Large intestine (tissue), 3 donors: ENCODE data around the gene C17orf114. TPM values are rescaled to one million over a fixed set of nuclear protein-coding genes. Genes with fewer than 3 reads are reported as not detected.

Experiments used
- DNase-seq, 2 donors: peaks; one replicate each; pipeline versions ENCODE4 v3.0.0 to v3.0.0-alpha.2; 2013
- H3K27ac ChIP-seq: one replicate; pipeline ENCODE4 v1.5.1; 2013; ENCODE audit warnings: low read length
- H3K27me3 ChIP-seq: 2 replicates; pipeline ENCODE4 v1.6.1; 2013; ENCODE audit warnings: low read length; ENCODE audit not compliant: control insufficient read depth, insufficient read depth
- H3K36me3 ChIP-seq: 2 replicates; pipeline ENCODE4 v1.6.1; 2013; ENCODE audit warnings: low read length; ENCODE audit not compliant: control insufficient read depth, insufficient read depth
- H3K4me1 ChIP-seq: one replicate; pipeline ENCODE4 v1.6.1; 2013; ENCODE audit warnings: low read length; ENCODE audit not compliant: control insufficient read depth, insufficient read depth
- H3K4me3 ChIP-seq: one replicate; pipeline ENCODE4 v1.5.1; 2013; ENCODE audit warnings: low read length
- H3K9me3 ChIP-seq: one replicate; pipeline ENCODE4 v1.6.1; 2013; ENCODE audit warnings: mild to moderate bottlenecking, low read depth, low read length, moderate library complexity; ENCODE audit not compliant: control insufficient read depth
- WGBS: methylation state at CpG from one replicate; pipeline ENCODE4 v1.1.5; 2013; ENCODE audit warnings: low lambda C conversion rate; ENCODE audit not compliant: insufficient coverage; 5-methylcytosine and 5-hydroxymethylcytosine counted together
- polyA plus RNA-seq: library from polyadenylated mRNA; unstranded; fragments of 120-200 nt; gene quantifications from one replicate; pipeline ENCODE4 v1.2.1, GENCODE V29; 2013

Gene C17orf114

GRCh38 chr17:4769628-4770027 is 32.5 kb downstream of the C17orf114 start:
- Histone ChIP-seq H3K27ac (no peak overlapping the region), H3K4me3 (no peak overlapping the region), H3K27me3 (no peaks in the 10 kb centered on the region), H3K9me3 (no peaks in the 10 kb centered on the region), H3K36me3 (no peaks in the 10 kb centered on the region), H3K4me1 (peaks cover 23% of the 10 kb centered on the region)
- DNase-seq, result peak in 1 of 2 donors; percentile 37
- WGBS, result no CpG with 5 or more reads among the region's 2 CpGs

GRCh38 chr17:4768298-4768697 is 33.8 kb downstream of the C17orf114 start:
- H3K4me1 ChIP-seq, result peaks cover 23% of the 10 kb centered on the region
- H3K9me3 ChIP-seq, result no peaks in the 10 kb centered on the region
- no peak for DNase-seq
- H3K27me3 ChIP-seq, result no peaks in the 10 kb centered on the region
- H3K4me3 ChIP-seq, result no peak overlapping the region
- no CpG with 5 or more reads among the region's 6 CpGs for WGBS
- H3K36me3 ChIP-seq, result no peaks in the 10 kb centered on the region
- no peak overlapping the region for H3K27ac ChIP-seq

- Histone ChIP-seq H3K9me3 (no peaks in the 10 kb centered on the region), H3K36me3 (no peaks in the 10 kb centered on the region), H3K27me3 (no peaks in the 10 kb centered on the region), H3K4me1 (peaks cover 14% of the 10 kb centered on the region), H3K4me3 (no peak overlapping the region), H3K27ac (no peak overlapping the region)
- DNase-seq, result no peak
- WGBS, result no CpG with 5 or more reads among the region's 9 CpGs
Observed at GRCh38 chr17:4766723-4767122, 35.4 kb downstream of the C17orf114 start.

- Histone ChIP-seq H3K27ac (no peak overlapping the region), H3K36me3 (no peaks in the 10 kb centered on the region), H3K4me1 (peaks cover 10% of the 10 kb centered on the region), H3K27me3 (no peaks in the 10 kb centered on the region), H3K9me3 (no peaks in the 10 kb centered on the region), H3K4me3 (no peak overlapping the region)
- no peak for DNase-seq
- no CpG with 5 or more reads among the region's 3 CpGs for WGBS
Observed at GRCh38 chr17:4766201-4766600, 35.9 kb downstream of the C17orf114 start.

- DNase-seq, result no peak
- H3K9me3 ChIP-seq, result no peaks in the 10 kb centered on the region
- WGBS, result no CpG with 5 or more reads among the region's 3 CpGs
- H3K27me3 ChIP-seq, result no peaks in the 10 kb centered on the region
- no peak overlapping the region for H3K27ac ChIP-seq
- no peak overlapping the region for H3K4me3 ChIP-seq
- no peaks in the 10 kb centered on the region for H3K36me3 ChIP-seq
- H3K4me1 ChIP-seq, result no peaks in the 10 kb centered on the region
Observed at GRCh38 chr17:4764595-4764994, 37.5 kb downstream of the C17orf114 start.

GRCh38 chr17:4759776-4760236 is 42.3 kb downstream of the C17orf114 start:
- no CpG with 5 or more reads among the region's 10 CpGs for WGBS
- Histone ChIP-seq H3K9me3 (no peaks in the 10 kb centered on the region), H3K27ac (peak overlapping the region; percentile 39), H3K36me3 (no peaks in the 10 kb centered on the region), H3K4me1 (no peaks in the 10 kb centered on the region), H3K4me3 (no peak overlapping the region), H3K27me3 (no peaks in the 10 kb centered on the region)
- peak; percentile 86 to 94 for DNase-seq

GRCh38 chr17:4753392-4753791 is 48.7 kb downstream of the C17orf114 start:
- no peaks in the 10 kb centered on the region for H3K36me3 ChIP-seq
- H3K4me3 ChIP-seq, result no peak overlapping the region
- no CpG with 5 or more reads among the region's 1 CpG for WGBS
- H3K9me3 ChIP-seq, result no peaks in the 10 kb centered on the region
- peaks cover 9% of the 10 kb centered on the region for H3K27me3 ChIP-seq
- H3K4me1 ChIP-seq, result no peaks in the 10 kb centered on the region
- no peak for DNase-seq
- H3K27ac ChIP-seq, result no peak overlapping the region

GRCh38 chr17:4751932-4752331 is 50.2 kb downstream of the C17orf114 start:
- no peak for DNase-seq
- no peak overlapping the region for H3K4me3 ChIP-seq
- WGBS, result 29% methylated on average over 1 of the region's 5 CpGs
- no peak overlapping the region for H3K27ac ChIP-seq
- H3K9me3 ChIP-seq, result no peaks in the 10 kb centered on the region
- H3K36me3 ChIP-seq, result no peaks in the 10 kb centered on the region
- H3K4me1 ChIP-seq, result no peaks in the 10 kb centered on the region
- H3K27me3 ChIP-seq, result peaks cover 9% of the 10 kb centered on the region

Other genes starting within 250 kb of the C17orf114 start
- 46.0 TPM for gene MYBBP1A, start 246.9 kb downstream of the C17orf114 start, polyA plus RNA-seq
- gene GGT6, start 241.8 kb downstream of the C17orf114 start, polyA plus RNA-seq, result 2.7 TPM
- 10.1 TPM for gene SMTNL2, start 217.8 kb downstream of the C17orf114 start, polyA plus RNA-seq
- gene ALOX15, start 160.7 kb downstream of the C17orf114 start, polyA plus RNA-seq, result 2.2 TPM
- 50.9 TPM for gene PELP1, start 98.2 kb downstream of the C17orf114 start, polyA plus RNA-seq
- 96.7 TPM for gene ARRB2, start 91.7 kb downstream of the C17orf114 start, polyA plus RNA-seq
- gene MED11, start 70.9 kb downstream of the C17orf114 start, polyA plus RNA-seq, result 33.0 TPM
- 5.1 TPM for gene ZMYND15, start 62.5 kb downstream of the C17orf114 start, polyA plus RNA-seq
- 62.1 TPM for gene CXCL16, start 62.4 kb downstream of the C17orf114 start, polyA plus RNA-seq
- gene TM4SF5, start 30.4 kb downstream of the C17orf114 start, polyA plus RNA-seq, result 44.0 TPM
- 2.1 TPM for gene VMO1, start 16.0 kb downstream of the C17orf114 start, polyA plus RNA-seq
- 34.4 TPM for gene GLTPD2, start 13.4 kb downstream of the C17orf114 start, polyA plus RNA-seq
- gene PSMB6, start 6.2 kb downstream of the C17orf114 start, polyA plus RNA-seq, result 97.1 TPM
- 21.8 TPM for gene PLD2, start 4.8 kb upstream of the C17orf114 start, polyA plus RNA-seq
- gene MINK1, start 31.0 kb upstream of the C17orf114 start, polyA plus RNA-seq, result 103 TPM
- 2.1 TPM for gene C17orf107, start 97.2 kb upstream of the C17orf114 start, polyA plus RNA-seq
- gene CHRNE, start 100.8 kb upstream of the C17orf114 start, polyA plus RNA-seq, result 0.37 TPM
- 1.5 TPM for gene GP1BA, start 129.9 kb upstream of the C17orf114 start, polyA plus RNA-seq
- 47.1 TPM for gene SLC25A11, start 137.7 kb upstream of the C17orf114 start, polyA plus RNA-seq
- 117 TPM for gene RNF167, start 137.9 kb upstream of the C17orf114 start, polyA plus RNA-seq
- 557 TPM for gene PFN1, start 146.2 kb upstream of the C17orf114 start, polyA plus RNA-seq
- 31.4 TPM for gene ENO3, start 148.8 kb upstream of the C17orf114 start, polyA plus RNA-seq
- gene SPAG7, start 165.5 kb upstream of the C17orf114 start, polyA plus RNA-seq, result 82.0 TPM
- 35.6 TPM for gene CAMTA2, start 185.3 kb upstream of the C17orf114 start, polyA plus RNA-seq
- 4.6 TPM for gene INCA1, start 195.2 kb upstream of the C17orf114 start, polyA plus RNA-seq
- 69.2 TPM for gene KIF1C, start 195.6 kb upstream of the C17orf114 start, polyA plus RNA-seq
- 3.2 TPM for gene SLC52A1, start 233.1 kb upstream of the C17orf114 start, polyA plus RNA-seq